ENCODE measurements around the gene ACP1. TPM values are rescaled to one million over a fixed set of nuclear protein-coding genes. Genes with fewer than 3 reads are reported as not detected.

The ACP1 gene
- polyA plus RNA-seq, 1 of the 3 experiments (the other 2 are of a cell fraction) = 88.9 TPM

DNA sequence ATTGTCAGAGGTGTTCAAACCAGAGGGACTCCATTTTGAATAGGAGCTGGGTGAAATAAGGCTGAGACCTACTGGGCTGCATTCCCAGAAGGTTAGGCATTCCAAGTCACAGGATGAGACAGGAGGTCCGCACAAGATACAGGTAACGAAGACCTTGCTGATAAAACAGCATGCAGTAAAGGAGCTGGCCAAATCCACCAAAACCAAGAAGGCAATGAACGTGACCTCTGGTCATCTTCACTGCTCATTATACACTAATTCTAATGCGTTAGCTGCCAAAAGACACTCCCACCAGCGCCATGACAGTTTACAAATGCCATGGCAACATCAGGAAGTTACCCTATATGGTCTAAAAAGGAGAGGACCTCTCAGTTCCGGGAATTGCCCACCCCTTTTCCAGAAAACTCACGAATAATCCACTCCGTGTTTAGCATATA is 11.5 kb upstream of the ACP1 start:
- Histone ChIP-seq H3K27me3 (ENCODE audit: insufficient read depth) (no peaks in the 10 kb centered on the region), H3K27ac (ENCODE audit: low read depth in 2 of 2, low read length in 1 of 2) (no peak overlapping the region), H3F3A (replicated peaks; ENCODE audit: insufficient read depth) (no peaks in the 10 kb centered on the region), H3K4me1 (ENCODE audit: control insufficient read depth in 1 of 2, insufficient read depth in 2 of 2, low read depth in 1 of 2, low read length in 1 of 2) (peaks cover 0 to 10% of the 10 kb centered on the region in 2 experiments; a peak in 1 of 4 replicates), H3K79me2 (ENCODE audit: insufficient read depth) (no peaks in the 10 kb centered on the region), H3K9me3 (no peaks in the 10 kb centered on the region; the same call in 1 of the 2 replicates), H3K36me3 (replicated peaks in 1 of 2; ENCODE audit: control insufficient read depth in 1 of 2, insufficient read depth in 2 of 2, low read length in 1 of 2) (peaks cover 33 to 38% of the 10 kb centered on the region in 2 experiments), H4K20me1 (ENCODE audit: insufficient read depth) (no peaks in the 10 kb centered on the region), H2AFZ (ENCODE audit: low read depth) (no peak overlapping the region), H3K9me2 (no peaks in the 10 kb centered on the region), H3K4me3 (ENCODE audit: low read depth in 2 of 2, low read length in 1 of 2) (no peak overlapping the region), H3K4me2 (no peak overlapping the region), H3K9ac (no peak overlapping the region)
- ChIA-PET POLR2A (no interaction called here), CTCF (no interaction called here)
- DNase-seq = no peak
- TF ChIP-seq RCOR1 (IDR thresholded peaks at IDR 0.05; ENCODE audit: low read length) (no peak), RFX5 (IDR thresholded peaks at IDR 0.05; ENCODE audit: low read length) (no peak), NFIC (IDR thresholded peaks at IDR 0.05; ENCODE audit: borderline replicate concordance) (no peak), ELF1 (IDR thresholded peaks at IDR 0.05) (no peak), EP300 (IDR thresholded peaks at IDR 0.05; ENCODE audit: borderline replicate concordance in 1 of 2, low read depth in 1 of 2, low read length in 1 of 2) (no peak), TAF1 (IDR thresholded peaks at IDR 0.05; ENCODE audit: borderline replicate concordance, low read depth, low read length) (no peak), RXRA (IDR thresholded peaks at IDR 0.05; ENCODE audit: borderline replicate concordance, low read depth) (no peak), MEF2A (IDR thresholded peaks at IDR 0.05; ENCODE audit: borderline replicate concordance, low read depth) (no peak)
- TF ChIP-seq, protein P1, sequence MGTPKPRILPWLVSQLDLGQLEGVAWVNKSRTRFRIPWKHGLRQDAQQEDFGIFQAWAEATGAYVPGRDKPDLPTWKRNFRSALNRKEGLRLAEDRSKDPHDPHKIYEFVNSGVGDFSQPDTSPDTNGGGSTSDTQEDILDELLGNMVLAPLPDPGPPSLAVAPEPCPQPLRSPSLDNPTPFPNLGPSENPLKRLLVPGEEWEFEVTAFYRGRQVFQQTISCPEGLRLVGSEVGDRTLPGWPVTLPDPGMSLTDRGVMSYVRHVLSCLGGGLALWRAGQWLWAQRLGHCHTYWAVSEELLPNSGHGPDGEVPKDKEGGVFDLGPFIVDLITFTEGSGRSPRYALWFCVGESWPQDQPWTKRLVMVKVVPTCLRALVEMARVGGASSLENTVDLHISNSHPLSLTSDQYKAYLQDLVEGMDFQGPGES (IDR thresholded peaks at IDR 0.05; ENCODE audit: low read depth, low read length) = no peak
- WGBS (ENCODE audit: low lambda C conversion rate) = 92% methylated on average over 8 of the region's 8 CpGs

DNA sequence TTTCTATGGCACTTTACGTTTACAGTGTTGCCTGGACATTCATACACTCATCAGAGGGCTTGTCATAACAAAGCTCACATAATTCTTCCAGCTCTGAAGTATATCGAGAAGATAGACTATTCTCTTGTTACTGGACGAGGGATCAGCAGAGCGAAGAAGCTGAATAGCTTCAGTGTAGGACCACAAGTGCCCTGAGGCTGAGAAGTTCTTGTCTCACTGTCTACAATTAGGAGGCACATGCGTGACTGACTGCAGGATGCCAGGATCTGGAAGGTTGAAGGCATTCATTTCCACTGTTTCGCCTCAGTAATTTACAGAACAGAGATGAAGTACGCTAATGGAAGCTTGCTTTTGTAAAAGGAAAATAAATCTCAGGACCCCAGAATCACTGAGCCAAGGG is 10.5 kb upstream of the ACP1 start:
- no peak overlapping the region for H3K9ac ChIP-seq
- H3K36me3 ChIP-seq (replicated peaks in 1 of 2; ENCODE audit: control insufficient read depth in 1 of 2, insufficient read depth in 2 of 2, low read length in 1 of 2) = peaks cover 32 to 34% of the 10 kb centered on the region in 2 experiments
- no peak overlapping the region for H3K4me3 ChIP-seq (ENCODE audit: low read depth in 2 of 2, low read length in 1 of 2)
- ChIA-PET POLR2A (no interaction called here), CTCF (interaction anchor here (1.0 to 2.1 kb wide), 3 partner anchors 14 to 275 kb away, joined by 3 to 9 read pairs (median 4); no protein-coding TSS in a partner anchor)
- no peaks in the 10 kb centered on the region for H3K79me2 ChIP-seq (ENCODE audit: insufficient read depth)
- H3K27me3 ChIP-seq (ENCODE audit: insufficient read depth) = no peaks in the 10 kb centered on the region
- H4K20me1 ChIP-seq (ENCODE audit: insufficient read depth) = no peaks in the 10 kb centered on the region
- peaks cover 0 to 10% of the 10 kb centered on the region in 2 experiments; a peak in 1 of 4 replicates for H3K4me1 ChIP-seq (ENCODE audit: control insufficient read depth in 1 of 2, insufficient read depth in 2 of 2, low read depth in 1 of 2, low read length in 1 of 2)
- H3K9me2 ChIP-seq = no peaks in the 10 kb centered on the region
- H3K27ac ChIP-seq (ENCODE audit: low read depth in 2 of 2, low read length in 1 of 2) = no peak overlapping the region; a peak in 1 of 4 replicates
- TF ChIP-seq ELF1 (IDR thresholded peaks at IDR 0.05) (no peak), POLR2AphosphoS5 (IDR thresholded peaks at IDR 0.05; ENCODE audit: low read depth, low read length) (no peak), TAF1 (IDR thresholded peaks at IDR 0.05; ENCODE audit: borderline replicate concordance, low read depth, low read length) (no peak), CHD2 (IDR thresholded peaks at IDR 0.05; ENCODE audit: low read length, partially characterized antibody) (no peak), EP300 (IDR thresholded peaks at IDR 0.05; ENCODE audit: borderline replicate concordance in 1 of 2, low read depth in 1 of 2, low read length in 1 of 2) (no peak), RXRA (IDR thresholded peaks at IDR 0.05; ENCODE audit: borderline replicate concordance, low read depth) (no peak), SMC3 (IDR thresholded peaks at IDR 0.05; ENCODE audit: low read depth, low read length) (no peak), FOXM1 (IDR thresholded peaks at IDR 0.05; ENCODE audit: low read depth) (no peak), NRF1 (IDR thresholded peaks at IDR 0.05; ENCODE audit: low read depth, low read length) (no peak), MXI1 (IDR thresholded peaks at IDR 0.05; ENCODE audit: low read depth, low read length) (no peak), GATA2 (CRISPR knock-in tag; IDR thresholded peaks at IDR 0.05) (no peak), RCOR1 (IDR thresholded peaks at IDR 0.05; ENCODE audit: low read length) (no peak)
- TF ChIP-seq, protein P1 (IDR thresholded peaks at IDR 0.05; ENCODE audit: low read depth, low read length) = no peak
- TF ChIP-seq, protein P2, sequence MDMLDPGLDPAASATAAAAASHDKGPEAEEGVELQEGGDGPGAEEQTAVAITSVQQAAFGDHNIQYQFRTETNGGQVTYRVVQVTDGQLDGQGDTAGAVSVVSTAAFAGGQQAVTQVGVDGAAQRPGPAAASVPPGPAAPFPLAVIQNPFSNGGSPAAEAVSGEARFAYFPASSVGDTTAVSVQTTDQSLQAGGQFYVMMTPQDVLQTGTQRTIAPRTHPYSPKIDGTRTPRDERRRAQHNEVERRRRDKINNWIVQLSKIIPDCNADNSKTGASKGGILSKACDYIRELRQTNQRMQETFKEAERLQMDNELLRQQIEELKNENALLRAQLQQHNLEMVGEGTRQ (IDR thresholded peaks at IDR 0.05; ENCODE audit: borderline replicate concordance, low read depth, low read length) = no peak
- TF ChIP-seq, protein P3, sequence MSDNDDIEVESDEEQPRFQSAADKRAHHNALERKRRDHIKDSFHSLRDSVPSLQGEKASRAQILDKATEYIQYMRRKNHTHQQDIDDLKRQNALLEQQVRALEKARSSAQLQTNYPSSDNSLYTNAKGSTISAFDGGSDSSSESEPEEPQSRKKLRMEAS (IDR thresholded peaks at IDR 0.05; ENCODE audit: low read depth) = no peak
- TF ChIP-seq, protein P4, sequence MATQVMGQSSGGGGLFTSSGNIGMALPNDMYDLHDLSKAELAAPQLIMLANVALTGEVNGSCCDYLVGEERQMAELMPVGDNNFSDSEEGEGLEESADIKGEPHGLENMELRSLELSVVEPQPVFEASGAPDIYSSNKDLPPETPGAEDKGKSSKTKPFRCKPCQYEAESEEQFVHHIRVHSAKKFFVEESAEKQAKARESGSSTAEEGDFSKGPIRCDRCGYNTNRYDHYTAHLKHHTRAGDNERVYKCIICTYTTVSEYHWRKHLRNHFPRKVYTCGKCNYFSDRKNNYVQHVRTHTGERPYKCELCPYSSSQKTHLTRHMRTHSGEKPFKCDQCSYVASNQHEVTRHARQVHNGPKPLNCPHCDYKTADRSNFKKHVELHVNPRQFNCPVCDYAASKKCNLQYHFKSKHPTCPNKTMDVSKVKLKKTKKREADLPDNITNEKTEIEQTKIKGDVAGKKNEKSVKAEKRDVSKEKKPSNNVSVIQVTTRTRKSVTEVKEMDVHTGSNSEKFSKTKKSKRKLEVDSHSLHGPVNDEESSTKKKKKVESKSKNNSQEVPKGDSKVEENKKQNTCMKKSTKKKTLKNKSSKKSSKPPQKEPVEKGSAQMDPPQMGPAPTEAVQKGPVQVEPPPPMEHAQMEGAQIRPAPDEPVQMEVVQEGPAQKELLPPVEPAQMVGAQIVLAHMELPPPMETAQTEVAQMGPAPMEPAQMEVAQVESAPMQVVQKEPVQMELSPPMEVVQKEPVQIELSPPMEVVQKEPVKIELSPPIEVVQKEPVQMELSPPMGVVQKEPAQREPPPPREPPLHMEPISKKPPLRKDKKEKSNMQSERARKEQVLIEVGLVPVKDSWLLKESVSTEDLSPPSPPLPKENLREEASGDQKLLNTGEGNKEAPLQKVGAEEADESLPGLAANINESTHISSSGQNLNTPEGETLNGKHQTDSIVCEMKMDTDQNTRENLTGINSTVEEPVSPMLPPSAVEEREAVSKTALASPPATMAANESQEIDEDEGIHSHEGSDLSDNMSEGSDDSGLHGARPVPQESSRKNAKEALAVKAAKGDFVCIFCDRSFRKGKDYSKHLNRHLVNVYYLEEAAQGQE (IDR thresholded peaks at IDR 0.05; ENCODE audit: low read depth, low read length) = no peak
- no peaks in the 10 kb centered on the region; the same call in 1 of the 2 replicates for H3K9me3 ChIP-seq
- DNase-seq = no peak
- no peak overlapping the region for H2AFZ ChIP-seq (ENCODE audit: low read depth)
- no peaks in the 10 kb centered on the region for H3F3A ChIP-seq (replicated peaks; ENCODE audit: insufficient read depth)
- 87% methylated on average over 7 of the region's 7 CpGs for WGBS (ENCODE audit: low lambda C conversion rate)
- no peak overlapping the region for H3K4me2 ChIP-seq
